ENCODE data around the gene GFI1B.
"Not testable (repeated sequence)": the region's sequence is repeated elsewhere in the genome, so short reads cannot be mapped to it uniquely, and the experiment has no call there.

The GFI1B gene

DNA sequence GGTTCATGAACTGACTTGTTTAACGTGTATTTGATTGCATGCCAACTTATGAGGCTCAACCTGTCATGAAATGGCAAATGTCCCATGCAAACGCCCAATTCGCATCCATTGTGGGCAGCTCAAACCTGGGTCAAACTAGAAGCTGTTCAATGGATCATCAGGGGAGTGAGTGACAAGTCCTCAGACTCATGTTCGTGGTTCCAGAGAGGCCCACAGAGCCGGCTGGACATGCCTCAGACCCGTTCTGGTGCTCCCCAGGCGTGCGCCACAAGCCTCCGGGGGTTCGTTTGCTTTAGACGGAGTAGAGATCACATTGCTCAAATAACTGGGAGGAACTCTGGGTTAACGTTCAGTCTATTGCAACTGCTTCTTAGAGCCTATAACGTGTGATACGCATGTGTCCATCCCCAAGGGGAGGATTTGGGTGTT lies 15.0 kb downstream of the GFI1B start:
- no peak for DNase-seq

DNA sequence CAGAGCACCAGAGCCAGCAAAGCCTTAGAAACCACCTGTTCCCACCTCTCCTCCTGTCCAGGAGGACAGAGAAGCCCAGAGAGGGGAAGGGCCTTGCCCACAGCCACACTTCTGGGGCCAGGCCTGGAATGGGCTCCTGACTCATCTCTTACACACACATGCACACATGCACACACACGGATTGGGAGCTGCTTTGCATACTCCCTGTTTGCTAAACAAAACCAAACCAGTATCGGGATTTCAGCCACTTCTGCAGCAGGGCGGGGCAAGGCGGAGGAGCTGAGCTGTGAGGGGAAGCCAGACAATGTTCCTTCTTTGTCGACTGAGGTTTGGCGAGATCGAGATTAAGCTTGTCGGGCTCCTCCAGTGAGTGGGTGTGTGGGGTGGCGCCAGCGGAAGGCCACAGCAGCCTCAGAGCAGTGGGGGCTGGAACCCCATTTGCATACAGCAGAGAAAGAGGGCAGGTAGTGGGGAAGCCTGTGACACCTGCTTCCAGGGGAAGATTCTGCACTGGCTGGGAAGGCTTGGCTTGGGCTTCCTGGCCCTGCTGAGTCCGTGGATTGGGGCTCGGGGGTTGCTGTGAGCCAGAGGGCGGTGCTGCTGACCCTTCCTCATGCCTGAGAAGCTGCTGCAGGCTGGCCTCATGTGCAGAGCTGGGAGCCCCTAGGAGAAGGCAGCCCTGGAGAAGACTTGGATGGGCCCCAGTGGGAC lies 16.1 kb downstream of the GFI1B start:
- no peak for DNase-seq

DNA sequence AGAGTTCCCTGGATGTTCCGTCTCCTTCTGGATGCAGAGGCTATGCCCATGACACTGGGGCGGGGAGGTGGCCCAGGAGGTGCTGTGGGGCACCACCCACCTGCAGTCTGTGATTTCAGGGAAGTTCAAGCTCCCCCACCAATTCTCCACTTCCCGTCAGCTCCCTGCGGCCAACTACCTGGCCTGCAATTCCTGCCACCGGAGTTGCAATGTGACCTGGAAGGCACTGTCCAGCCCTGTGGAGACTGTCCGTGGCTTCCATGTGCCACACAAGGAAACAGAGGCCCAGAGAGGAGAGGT lies 16.6 kb downstream of the GFI1B start:
- no peak for DNase-seq

DNA sequence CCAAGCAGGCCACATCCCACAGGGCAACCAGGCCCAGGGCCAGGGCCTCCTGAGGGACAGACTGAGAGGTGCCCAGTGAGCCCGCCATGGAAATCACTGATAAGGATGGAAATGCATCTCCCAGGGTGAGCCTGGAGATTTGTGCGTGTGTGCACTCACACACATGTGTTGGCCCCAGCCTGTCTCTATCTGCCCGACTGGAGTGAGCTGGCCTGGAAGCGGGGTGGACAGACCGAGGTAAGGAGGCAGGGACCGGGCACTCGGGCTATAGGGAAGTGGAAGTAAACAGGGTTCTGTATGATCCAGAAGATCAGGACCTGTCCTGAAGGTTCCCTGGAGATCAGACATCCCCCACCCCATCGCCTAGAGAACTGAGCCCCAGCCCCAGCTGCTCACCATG lies 17.4 kb downstream of the GFI1B start:
- DNase-seq, result no peak

DNA sequence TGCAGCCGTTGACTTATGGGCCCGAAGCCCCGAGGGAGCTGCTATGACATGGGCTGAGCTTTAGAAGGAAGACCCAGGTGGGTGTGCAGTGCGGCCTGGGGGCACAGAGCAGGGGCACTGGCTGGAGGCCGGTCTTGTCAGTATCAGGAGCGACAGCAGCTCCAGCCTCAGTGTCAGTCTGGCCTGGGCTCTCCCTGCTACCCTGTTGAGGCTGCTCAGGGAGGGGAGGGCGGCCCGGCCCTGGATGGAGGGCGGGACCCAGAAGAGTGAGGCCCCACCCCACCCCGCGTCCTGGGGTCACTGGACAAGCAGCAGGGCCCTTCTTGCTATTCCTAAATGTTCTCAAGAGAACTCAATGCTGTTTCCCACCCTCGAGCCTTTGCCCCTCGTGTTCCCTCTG lies 18.0 kb downstream of the GFI1B start:
- no peak for DNase-seq

DNA sequence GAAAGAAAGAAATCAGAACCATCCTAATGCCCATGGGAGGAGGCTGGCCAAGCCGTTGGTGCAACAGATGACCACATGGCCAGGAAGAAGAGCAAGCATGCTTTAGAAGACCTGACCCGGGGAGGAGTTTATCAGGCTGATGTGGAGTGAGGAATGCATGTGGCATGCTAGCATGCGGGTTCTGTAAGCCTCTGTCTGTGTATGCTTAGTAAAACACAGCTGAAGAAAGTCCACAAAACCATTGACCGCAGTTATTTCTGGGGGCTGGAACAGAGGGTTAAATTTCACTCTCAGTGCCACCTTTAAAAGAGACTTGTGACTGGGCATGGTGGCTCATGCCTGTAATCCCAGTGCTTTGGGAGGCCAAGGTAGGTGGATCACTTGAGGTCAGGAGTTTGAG lies 19.1 kb downstream of the GFI1B start:
- DNase-seq, result no peak

DNA sequence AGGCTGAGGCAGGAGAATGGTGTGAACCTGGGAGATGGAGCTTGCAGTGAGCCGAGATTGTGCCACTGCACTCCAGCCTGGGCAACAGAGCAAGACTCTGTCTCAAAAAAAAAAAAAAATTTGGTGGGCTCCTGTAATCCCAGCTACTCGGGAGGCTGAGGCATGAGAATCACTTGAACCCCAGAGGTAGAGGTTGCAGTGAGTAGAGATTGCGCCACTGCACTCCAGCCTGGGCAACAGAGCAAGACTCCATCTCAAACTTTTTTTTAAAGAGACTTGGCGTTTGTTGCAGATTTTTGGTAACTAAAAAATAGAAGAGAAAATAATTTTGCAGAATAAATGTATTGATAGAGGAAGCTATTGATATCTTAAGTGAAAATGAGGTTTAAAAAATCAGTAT lies 19.7 kb downstream of the GFI1B start:
- DNase-seq, result not testable (repeated sequence)

DNA sequence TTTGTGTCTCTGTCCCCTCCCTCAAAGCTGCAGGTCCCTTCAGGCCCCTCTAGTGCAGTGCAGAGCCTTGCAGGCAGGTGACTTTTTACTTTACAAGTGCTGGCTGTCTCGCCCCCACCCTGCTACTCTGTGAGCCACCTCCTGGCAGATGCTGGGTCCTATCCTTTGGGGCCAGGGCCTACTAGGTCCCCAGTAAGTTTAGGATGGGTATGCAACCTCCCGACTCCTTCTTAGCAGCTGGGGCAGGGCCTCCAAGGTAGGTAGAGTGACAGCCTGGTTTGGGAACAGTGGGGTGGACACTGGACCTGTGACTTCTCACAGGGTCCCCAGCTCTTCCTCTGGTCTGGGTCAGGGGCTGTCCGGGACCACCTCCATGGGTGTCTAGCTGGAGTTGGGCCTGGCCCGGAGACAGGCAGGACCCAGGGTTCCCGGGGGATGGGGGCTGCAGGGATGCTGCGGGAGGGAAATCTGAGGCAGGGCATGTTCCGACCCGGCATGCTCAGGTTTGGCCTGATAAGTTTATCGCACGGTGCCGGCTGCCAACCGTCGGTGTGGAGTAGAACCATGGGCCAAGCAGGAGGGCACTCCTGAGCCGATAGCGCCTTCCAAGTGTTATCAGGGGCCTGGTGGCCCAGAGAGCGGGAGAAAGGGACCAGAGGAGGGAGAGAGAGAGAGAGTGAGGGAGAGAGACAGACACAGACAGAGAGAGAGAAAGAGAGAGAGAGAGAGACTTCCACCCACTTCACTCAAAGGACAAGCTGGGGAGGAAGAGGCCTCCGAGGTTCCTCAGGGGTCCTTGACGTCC lies 20.5 kb downstream of the GFI1B start:
- no peak for DNase-seq

DNA sequence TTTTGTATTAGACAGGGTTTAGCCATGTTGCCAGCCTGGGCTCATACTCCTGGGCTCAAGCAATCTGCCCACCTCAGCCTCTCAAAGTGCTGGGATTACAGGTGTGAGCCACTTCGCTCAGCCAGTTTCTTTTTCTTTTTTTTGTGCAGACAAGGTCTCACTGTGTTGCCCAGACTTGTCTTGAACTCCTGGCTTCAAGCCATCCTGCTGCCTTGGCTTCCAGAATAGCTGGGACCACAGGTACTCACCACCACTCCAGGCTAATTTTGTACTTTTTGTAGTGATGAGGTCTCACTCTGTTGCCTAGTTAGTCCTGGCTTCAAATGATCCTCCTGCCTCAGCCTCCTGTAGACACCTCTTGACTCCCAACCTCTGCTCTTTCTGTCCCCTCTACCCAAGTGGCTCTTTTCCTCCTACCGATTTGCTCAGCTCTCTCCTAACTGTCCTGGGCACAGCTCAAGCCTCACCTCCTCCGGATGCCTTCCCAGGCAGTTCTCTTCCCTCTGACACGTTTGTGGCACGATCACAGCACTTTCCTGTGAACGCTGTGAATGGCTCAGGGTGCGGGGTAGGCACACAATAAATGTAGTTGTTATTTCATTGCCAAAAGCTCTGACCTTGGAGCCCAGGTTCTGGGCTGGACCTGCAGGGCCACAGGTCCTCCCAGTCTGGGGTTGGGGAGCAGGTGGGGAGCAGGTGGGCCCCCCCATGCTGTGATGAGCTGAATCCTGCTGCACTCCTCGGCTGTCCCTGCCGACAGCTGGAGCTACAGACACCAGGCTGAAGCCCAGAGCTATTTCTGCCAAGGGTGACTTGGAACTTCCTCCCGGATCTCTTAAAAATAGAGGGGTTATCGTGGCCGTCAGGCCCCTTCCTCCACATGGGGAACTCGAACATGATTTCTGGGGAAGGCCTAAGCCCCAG lies 23.9 kb downstream of the GFI1B start:
- no peak for DNase-seq

DNA sequence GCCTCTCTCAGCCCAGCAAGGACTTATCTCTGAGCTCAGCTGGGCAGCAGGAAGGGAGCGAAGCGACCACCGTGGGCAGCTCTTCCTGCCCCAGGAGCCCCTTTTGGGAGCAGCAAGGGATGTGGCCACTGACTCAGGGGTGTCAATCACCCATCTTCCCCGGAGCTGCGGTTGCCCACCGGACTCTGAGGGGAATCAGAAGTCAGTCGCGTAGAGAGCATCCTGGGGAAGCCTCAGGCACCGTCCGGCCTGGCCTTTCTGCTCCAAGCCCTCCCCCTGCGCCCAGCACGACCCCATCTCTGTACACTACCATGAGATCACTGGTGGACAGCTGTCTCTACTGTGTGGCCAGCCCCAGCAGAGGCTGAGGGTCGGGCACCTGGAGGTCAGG lies 24.6 kb downstream of the GFI1B start:
- no peak for DNase-seq

DNA sequence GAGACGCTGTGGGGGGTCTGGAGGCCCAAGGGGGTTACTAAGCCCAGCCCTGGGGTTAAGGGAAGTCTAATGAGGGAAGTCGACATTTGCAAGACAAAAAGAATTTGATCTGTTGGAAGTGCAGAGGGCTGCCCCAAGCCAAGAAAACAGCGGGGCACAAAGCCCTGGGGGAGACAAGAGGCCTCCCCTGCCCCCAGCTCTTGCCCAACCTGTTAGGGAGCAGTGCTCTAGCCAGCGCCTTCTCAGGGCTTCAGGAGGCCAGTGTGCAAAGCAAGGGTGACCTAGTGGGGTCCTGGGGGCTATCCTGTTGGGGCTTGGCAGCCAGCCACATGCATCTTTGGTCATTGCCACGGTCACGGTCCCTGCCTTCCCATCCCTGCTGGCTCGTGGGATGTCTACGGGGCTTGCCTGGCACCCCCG lies 25.2 kb downstream of the GFI1B start:
- DNase-seq, result peak; percentile 6

DNA sequence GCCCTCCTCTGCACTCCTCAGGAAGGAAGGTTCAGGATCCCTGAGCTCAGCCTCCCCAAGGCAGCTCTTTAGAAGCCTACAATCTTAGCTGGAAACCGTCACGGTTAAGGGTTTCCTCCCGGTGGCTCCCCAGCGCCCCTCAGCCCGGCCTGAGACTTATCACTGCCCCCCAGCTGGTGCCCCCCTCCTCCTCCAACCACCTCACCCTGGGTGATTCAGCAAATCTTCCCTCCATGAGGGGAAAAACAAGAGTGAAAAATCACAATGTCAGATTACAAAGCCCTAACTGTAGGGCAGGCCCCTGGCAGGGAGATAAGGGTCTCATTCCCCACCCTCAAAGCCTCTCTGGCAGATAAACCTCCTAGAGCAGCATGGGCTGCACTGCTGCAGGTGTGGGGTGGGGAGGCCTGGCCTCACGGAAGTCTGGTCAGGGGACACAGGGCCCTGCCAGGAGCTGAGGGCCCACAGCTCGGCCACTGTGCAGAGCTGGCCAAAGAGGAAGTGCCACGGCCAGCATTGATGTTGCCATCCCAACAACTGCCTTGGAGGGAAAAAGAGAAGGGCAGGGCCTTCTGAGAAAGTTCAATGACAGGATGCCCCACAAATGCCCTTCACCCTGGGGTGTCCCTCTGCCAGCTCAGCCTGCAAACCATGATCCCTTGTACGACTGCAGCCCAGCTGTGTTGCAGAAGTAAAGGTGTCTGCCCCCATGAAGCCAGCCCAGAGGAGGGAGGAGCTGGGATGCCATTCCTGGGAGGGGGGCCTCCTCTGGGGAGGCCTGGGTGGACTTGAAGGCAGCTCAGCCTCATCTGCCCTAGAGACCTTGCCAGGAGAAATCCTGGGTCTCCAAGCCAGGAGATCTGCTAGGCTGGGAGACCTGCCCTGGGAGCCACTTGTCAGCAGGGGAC lies 25.9 kb downstream of the GFI1B start:
- no peak for DNase-seq

DNA sequence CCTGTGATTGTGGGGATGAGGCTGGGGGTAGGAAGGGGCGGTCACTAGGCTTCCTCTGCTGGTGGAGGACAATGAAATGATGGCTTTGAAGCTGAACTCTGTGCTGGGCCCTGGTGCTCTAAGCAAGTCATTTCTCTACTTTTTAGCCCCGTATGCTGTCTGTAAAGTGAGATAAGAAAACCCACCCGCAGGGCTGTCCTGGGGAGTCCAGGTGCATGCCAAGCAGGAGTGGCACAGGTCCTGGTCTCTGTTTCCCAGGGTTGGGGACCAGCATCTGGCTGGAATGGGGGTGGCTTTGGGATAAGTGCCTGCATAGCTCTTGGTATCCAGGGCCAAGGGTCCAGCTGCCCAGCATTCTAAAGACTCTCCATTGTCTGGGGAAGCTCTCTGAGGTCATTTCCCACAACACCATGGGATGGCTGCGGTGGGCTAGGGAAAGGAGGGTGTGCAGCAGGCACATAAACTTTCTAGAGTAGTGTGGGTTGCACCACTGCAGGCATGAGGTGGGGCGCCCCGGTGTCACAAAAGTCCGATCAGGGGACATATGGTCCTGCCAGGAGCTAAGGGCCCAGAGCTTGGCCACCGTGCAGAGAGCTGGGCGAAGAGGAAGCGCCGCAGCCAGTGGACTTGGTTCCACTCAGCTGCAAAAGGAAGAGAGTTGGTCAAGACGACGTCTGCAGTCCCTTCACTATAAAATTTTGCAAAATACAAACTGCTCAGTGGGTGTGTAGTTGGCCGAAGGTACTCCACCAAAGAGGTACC lies 26.7 kb downstream of the GFI1B start:
- no peak for DNase-seq

DNA sequence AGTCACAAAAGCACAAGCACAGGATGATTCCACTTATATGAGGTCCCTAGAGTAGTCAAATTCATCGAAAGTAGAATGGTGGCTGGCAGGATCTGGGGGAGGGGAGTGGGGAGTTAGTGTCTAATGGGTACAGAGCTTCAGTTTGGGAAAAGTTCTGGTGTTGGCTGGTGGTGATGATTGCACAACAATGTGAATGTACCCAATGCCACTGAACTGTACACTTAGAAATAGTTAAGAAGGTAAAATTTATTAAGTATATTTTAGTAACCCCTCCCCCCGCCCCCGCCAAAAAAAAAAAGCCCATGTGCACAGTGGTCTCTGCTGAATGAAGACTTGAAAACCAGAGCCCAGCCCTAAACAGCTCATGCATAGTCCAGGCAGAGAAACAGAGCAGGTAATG lies 27.5 kb downstream of the GFI1B start:
- no peak for DNase-seq

DNA sequence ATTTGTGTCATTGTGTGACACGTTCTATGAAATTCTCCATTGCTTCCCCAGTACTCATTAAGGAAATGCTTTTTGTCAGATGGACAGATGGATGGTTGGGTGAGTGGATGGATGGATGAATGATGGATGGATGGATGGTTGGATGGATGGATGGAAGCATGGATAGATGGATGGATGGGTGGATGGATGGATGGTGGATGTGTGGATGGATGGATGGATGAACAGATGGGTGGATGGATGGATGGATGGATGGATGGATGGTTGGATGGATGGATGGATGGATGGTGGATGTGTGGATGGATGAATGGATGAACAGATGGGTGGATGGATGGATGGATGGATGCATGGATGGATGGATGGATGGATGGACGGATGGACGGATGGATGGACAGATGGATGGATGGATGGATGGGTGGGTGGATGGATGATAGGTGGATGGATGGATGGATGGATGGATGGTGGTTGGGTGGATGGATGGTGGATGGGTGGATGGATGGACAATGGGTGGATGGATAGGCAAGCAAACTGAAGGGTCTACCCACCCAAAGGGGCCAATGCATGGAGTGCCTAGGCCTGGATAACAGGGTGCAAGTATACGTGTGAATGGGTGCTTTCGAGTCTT lies 28.3 kb downstream of the GFI1B start:
- no peak for DNase-seq

DNA sequence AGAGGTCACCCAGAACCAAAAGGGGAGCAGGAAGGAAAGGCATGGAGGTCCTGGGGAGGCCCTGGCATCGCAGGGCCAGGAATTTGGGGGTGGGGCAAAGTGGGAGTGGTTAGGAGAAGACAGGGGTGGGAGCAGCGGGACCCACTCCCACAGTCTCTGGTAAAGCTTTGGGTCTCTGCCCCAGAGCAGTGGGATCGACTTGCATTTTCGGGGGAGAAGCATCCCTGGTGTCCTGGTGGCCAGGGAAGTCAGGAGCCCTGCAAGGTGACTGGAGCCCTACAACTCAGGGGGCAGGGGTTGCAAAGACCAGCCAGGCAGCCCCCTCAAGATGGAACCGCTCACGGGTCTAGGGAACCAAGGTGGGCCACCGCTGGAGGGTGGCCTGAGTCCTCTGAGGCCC lies 29.9 kb downstream of the GFI1B start:
- DNase-seq, result no peak

DNA sequence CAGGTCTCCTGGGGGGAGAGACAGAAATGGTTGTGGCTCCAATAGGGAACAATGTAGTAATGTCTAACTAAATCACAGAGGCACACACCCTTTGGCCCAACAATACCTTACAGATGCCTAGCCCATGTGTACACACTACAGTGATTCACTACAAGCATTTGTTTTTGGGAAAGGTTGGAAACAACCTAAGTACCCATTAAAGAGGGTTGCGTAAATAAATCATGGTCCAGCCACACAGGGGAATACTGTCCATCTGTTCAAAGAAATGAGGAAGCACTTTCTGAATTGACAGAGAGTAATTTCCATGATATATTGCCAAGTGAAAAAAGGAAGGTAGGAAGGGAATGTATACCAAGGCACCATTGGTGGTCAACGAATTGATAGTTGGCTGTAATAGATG lies 30.3 kb downstream of the GFI1B start:
- no peak for DNase-seq

DNA sequence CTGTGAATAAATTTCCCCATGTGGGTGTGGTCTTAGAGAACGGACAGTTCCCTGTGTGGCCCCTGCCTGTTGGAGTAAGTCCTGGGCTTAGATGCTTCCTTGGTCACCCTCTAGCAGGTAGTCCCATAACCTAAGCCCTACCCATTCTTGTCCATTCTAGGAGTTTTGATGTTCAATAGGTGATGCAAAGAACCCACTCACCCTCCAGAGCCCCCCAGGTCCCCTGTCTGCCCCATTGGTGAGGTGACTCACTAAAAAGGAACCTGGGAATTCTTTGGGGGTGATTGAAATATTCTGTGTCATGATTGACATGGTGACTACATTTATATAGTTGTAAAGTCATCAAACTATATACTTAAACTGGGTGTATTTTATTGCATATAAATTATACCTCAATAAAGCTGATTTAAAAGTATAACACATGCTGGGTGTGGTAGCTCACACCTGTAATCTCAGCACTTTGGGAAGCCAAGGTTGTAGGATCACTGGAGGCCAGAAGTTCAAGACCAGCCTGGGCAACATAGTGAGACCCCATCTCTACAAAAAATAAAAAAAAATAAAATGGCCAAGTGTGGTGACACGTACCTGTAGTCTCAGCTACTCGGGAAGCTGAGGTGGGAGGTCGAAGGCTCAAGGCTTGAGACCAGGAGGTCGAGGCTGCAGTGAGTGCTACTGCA lies 31.6 kb downstream of the GFI1B start:
- DNase-seq, result no peak

DNA sequence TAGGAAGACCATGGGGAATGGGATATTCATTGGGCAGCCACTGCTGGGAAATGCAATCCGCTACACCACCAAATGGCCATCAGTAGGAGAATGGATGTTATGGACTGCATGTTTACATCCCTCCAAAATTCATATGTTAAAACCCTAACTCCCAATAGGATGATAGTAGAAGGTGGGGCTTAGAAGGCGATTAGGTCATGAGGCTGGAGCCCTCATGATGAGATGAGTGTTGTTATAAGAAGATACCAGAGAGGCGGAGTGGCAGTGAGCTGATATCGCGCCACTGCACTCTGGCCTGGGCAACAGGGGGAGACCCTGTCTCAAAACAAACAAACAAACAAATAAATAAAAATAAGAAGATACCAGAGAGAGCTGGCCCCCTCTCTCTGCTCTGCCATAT lies 36.2 kb downstream of the GFI1B start:
- no peak for DNase-seq

DNA sequence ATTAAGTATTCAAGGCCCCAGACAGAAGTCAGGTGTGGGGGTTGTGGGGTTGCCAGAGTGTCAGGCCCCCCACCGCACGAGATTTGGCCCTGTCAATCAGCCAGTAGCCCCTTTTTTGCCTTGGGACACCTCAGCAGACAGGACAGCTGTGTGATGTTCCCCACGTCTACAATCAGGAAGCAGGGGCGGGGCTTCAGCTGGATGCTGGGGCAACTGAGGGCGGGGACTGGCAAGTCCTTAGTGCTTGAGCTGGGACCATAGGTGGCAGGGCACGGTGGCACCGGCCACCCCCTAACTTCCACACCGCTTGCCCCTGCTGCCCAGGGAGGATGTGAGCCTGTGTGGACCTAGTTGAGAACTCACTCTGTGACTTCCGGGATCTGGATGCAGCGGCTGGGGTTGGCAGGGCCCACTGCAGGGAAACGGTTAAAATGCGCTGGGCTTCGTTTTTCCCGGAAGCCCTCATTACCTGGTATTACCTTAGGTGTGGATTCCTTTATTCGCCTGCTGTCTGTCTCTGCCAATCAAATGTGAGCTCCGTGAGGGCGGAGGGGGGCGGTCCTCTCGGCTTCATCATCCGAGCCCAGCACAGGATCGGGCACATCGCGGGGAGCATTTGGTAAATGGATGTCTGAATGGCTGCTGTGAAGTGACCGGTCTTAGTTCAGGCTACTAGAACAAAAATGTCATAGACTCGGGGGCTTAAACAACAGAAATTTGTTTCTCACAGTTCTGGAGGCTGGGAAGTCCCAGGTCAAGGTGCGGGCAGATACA lies 44.8 kb downstream of the GFI1B start:
- DNase-seq, result peak; percentile 21

Data from CD4-positive, alpha-beta T cell treated with Interleukin-15 for 1 hour (primary cell).